GM12872 (cell line): Measurements from ENCODE around the gene SMYD3.

ENCODE experiments used
- CTCF ChIP-seq: IDR thresholded peaks from 3 replicates; pipeline ENCODE4 v1.5.1; 2011; ENCODE audit warnings: low read depth, mild to moderate bottlenecking, low read length, moderate library complexity; ENCODE audit not compliant: insufficient read depth

SMYD3 gene

GRCh38 chr1:246267426-246267825 is 239.7 kb downstream of the SMYD3 start:
- TF ChIP-seq CTCF: no peak

DNA sequence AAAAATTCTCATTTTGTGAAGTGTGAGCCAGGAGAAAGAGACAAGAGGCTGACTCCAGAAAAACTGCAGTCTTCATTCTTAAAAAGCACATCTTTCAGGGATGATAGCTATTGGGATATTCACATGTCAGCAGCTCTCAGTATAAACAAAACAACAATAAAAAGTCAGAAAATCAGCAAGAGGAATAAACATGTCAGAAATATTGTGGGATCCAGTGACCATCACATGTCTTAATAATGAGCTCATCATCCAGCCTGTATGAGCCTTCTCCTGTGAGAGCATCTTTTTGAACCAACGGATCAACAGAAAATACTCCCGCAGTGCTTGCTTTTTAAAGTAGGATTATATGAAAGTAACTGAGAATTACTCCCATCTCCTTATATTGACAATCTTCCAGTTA is 241.6 kb downstream of the SMYD3 start:
- no peak for TF ChIP-seq CTCF

- TF ChIP-seq CTCF: no peak
Measured at GRCh38 chr1:246262281-246262680, 244.8 kb downstream of the SMYD3 start.

- TF ChIP-seq CTCF: no peak
Measured at GRCh38 chr1:246261639-246262038, 245.4 kb downstream of the SMYD3 start.

DNA sequence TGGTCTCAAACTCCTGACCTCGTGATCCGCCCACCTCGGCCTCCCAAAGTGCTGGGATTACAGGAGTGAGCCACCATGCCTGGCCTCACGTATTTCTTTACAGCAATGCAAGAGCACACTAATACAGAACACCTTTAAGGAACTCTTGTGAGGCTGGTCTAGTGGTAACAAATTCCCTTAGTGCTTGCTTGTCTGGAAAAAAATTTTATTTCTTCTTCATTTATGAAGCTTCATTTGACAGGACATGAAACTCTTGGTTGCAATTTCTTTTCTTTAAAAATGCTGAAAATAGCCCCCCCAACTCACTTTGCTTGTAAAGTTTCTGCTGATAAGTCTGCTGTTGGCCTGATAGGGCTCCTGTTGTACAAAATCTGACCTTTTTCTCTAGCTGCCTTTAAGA is 248.8 kb downstream of the SMYD3 start:
- no peak for TF ChIP-seq CTCF

DNA sequence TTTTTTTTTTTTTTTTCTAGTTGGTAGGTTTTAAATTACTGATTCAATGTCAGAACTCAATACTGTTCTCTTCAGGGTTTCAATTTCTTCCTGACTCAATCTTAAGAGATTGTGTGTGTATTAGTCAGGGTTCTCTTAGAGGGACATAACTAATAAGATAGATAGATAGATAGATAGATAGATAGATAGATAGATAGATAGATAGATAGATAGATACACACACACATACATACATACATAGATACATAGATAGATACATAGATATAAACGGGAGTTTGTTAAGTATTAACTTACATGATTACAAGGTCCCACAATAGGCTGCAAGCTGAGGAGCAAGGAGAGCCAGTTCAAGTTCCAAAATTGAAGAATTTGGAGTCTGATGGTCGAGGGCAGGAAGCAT is 251.3 kb downstream of the SMYD3 start:
- no peak for TF ChIP-seq CTCF

DNA sequence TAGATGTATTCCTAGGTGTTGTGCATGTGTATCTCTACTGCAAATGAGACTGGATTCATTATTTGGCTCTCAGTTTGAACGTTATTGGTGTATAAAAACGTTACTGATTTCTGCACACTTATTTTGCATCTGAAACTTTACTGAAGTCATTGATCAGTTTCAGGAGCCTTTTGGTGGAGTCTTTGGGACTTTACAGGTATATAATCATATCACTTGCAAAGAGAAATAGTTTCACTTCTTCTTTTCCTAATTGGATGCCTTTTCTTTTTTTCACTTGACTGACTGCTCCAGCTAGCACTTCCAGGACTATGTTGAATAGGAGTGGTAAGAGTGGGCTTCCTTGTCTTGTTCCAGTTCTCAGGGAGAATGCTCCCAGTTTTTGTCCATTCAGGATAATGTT is 252.2 kb downstream of the SMYD3 start:
- TF ChIP-seq CTCF: no peak

DNA sequence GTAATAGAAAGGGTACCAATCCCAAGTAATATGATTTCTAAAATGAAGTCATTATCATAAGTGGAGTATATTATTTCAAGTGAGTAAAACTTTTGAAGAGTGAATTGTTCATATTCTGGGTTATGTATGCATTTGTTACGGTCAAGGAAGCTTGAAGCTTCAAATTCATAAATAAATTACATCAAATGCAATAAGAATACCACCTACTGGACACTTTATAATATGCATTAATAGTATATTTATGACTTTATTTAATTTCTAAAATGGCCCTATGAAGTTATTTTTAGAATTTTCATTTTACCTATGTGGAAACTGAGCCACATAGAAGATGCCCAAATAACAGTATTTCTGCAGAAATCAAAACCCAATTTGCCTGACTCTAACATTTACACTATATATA is 260.6 kb downstream of the SMYD3 start:
- no peak for TF ChIP-seq CTCF
